HG03439 (cell line): ENCODE results near the gene CENPU.

Experiments used
- ATAC-seq: cut with Tn5 transposase; IDR thresholded peaks from one replicate; pipeline ENCODE4 v1.9.1; 2021; ENCODE audit warnings: mild to moderate bottlenecking, moderate library complexity; ENCODE audit not compliant: unreplicated experiment

The CENPU gene

GRCh38 chr4:184645904-184646610, 87.8 kb downstream of the CENPU start:
- no peak for ATAC-seq

GRCh38 chr4:184644553-184645307, 89.2 kb downstream of the CENPU start:
- ATAC-seq, result no peak
